ENCODE data around the gene BFSP1.

Gene BFSP1

GRCh38 chr20:17519606-17520285 lies 11.4 kb downstream of the BFSP1 start:
- no peak for DNase-seq

- DNase-seq: no peak
These were observed 12.7 kb downstream of the BFSP1 start for GRCh38 chr20:17518339-17519052.

GRCh38 chr20:17515053-17515452 lies 16.1 kb downstream of the BFSP1 start:
- no peak for DNase-seq

GRCh38 chr20:17513939-17514338 lies 17.2 kb downstream of the BFSP1 start:
- no peak for DNase-seq

- no peak for DNase-seq
These were observed 19.8 kb downstream of the BFSP1 start for GRCh38 chr20:17511401-17511800.

DNA sequence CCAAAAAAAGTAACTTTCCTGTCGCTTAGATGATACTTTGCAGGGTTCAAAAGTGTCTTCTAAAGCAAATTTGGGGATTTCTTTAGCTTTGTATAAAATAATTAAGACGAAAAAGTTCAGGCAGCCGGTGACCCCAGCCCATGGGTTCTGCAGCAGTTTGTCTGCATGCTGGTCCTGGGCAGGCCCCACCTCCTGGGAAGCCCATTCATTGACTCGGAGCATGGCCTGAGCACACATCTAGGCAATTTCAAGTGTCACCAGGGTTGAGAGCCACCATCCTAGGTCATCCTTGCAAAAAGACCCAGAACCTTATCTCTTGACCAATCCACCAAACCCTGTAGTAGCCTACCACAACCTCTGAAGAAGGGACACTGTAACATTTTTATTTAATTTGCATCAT lies 20.6 kb downstream of the BFSP1 start:
- DNase-seq: no peak

DNA sequence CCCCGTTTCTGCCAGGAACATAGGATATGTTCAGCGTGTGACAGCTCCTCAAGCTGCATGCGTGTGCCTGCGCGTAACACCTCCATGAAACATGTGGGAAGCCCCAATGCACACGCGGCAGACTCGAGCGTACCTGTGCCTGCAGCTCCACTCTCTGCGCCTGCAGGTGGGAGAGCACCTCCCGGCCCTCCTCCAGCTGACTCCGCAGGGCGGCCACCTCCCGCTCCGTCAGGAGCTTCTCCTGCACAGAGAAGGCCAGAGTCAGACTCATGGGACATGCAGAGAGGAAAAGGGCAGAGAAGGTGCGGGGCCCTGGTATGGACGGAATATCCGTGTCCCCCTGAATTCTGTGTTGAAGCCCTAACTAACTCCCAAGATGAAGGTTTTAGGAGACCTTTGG lies 22.4 kb downstream of the BFSP1 start:
- no peak for DNase-seq

DNA sequence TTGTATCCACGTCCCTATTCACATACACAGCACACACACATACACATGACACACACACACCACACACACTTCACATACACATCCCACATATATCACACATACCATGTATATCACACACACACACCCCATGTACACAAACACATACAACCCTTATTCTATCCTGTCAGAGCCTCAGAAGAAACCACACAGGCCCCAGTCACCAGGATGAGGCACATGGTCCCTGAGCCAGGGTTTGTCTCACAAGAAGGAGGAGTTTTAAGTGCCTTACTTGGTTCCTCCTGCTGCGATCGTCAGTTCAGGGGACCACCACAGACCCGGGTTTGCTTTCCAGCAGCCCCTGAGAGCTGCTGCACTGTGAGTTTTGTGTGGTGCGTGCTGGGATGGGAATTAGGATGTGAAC lies 23.6 kb downstream of the BFSP1 start:
- no peak for DNase-seq

- no peak for DNase-seq
These were observed 24.1 kb downstream of the BFSP1 start for GRCh38 chr20:17507032-17507431.

DNA sequence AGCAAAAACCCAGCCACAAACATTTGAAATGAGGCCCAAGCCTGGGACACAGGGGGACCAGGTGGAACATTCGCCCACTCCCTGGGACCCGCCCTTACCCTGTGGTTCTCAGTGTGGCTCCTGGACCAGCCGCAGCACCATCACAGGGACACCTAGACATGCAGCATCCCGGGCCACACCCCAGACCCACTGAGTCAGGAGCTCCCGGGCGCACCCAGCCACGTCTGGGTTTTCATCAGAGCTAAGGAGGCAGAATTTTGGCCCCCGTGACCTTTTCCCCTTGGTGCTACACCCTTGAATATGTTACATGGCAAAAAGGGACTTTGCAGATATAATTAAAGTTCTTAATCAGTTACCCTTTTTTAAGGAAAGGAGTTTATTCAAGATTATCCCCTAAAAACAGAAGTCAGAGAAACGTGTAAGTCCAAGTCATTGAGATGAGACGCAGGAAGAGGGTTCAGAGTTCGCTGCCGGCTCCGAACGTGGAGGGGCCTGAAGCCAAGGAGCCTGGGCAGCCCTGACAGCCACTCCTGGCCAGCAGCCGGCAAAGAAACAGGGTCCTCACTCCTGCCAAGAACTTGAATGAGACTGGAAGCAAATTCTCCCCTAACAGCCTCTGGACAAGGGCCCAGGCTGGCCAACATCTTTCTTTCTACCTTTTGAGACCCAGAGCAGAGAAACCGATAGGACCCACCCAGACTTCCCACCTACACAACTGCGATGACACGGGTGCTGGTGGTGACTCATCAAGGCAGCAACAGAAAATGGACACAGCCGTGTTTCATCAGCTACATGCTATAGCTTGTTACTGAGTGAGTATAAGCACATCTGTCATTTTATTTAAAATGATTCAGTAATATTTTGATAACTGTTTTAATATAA lies 25.3 kb downstream of the BFSP1 start:
- no peak for DNase-seq

- peak; percentile 70 for DNase-seq
These were observed 26.1 kb downstream of the BFSP1 start for GRCh38 chr20:17504898-17505635.

DNA sequence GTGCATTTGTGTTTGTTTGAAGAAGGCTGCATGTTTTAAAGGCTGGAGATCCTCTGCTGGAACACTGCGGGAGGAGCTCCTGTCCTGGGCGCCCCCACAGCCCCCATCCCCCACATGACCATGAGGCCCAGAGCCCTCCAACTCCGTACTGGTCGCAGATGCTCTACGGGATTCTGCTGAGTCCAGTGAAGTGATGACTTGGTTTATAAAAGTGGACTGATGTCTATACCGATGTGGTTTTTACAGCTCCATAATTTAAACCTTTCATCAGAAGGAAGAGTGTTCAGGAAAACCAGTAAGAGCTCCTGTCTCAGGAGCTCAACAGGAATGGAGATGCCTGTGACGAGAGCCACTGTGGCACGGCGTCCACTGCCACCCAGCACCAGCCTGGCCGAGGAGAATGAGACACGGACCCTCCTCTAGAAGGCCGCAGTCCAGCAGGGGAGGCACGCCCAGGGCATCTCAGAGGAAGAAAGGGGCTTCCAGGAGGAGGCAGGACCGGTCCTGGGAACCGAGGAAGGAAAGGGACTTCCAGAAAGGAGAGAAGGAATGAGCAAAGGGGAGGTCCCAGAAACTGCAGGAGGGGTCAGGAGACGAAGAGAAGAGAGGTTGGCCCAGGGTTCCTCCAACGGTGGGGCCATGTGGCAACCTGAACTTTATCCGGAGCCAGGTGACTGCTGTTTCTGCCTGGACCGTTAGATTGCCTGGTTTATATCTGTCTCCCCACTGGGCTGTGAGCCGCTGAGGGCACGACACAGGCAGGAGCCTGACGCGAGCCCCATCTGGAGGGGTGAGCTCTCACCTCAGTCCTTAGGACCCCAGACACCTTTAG lies 26.9 kb downstream of the BFSP1 start:
- no peak for DNase-seq

DNA sequence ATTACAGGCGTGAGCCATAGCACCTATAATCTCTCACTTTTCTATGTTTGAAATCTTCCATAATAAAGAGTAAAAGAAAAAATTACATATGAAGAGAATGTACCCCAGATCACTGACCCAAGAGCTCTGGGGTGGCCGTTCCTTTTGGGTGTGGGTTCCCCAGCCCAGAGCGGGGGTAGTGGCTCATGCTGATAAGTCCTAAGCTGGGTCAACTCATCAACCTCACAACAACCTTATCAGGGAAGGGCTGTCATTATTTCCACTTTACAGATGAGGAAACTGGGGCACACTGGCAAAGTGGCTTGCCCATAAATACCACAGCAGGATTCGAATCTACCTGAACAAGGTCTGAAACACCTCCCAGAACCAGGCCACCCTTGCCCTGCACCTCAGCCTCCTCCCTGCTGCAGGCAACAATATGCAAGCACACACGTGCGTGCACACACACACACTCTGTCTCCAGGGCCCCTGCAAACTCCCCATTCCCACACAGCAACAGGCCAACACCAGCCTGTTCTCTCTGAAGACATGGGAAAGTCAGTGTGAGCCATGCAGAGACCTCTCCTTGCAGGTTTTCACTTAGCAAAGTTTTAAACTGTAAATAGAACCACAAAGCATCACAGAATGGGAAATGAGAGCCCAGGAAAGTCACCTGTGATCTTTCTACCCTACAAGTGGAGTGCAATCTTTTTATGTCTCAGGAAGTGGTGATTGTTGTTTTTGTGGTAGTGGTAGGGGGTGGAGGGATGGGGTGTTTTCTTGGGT lies 27.7 kb downstream of the BFSP1 start:
- DNase-seq: no peak

DNA sequence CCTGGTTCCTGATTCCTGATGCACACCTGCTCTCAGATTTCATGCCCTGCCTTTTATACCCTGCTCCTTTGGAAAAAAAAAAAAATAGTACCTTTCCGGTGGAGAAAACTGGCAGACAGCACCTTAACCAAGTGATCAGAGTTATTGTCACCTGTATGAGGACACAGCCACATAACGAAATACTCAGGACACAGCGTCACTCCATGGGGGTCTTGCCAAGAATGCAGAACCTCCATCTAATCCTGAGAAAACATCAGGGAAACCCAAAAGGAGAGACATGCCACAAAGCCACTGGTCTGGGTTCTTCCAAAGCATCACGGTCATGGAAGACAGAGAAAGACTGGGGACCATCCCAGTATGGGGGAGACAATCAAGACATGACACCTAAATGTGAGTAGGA lies 29.1 kb downstream of the BFSP1 start:
- DNase-seq: no peak

- DNase-seq: no peak
These were observed 29.5 kb downstream of the BFSP1 start for GRCh38 chr20:17501701-17502100.

- DNase-seq: no peak
These were observed 30.4 kb downstream of the BFSP1 start for GRCh38 chr20:17500826-17501225.

GRCh38 chr20:17500271-17500670 lies 30.9 kb downstream of the BFSP1 start:
- no peak for DNase-seq

DNA sequence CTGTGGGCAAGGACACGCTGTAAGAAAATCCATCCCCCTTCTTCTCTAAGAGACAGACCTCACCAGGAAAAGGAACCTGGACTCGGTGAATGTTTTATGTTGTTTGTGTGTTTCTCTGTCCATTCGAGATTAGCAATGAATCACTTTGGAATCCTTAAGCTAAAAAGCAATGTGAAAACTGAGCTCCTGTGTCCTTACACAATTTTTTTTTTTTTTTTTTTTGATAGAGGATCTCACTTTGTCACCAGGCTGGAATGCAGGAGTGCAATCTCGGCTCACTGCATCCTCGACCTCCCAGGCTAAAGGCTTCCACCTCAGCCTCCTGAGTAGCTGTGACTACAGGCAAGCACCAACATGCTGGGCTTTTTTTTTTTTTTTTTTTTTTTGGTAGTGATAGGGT lies 32.1 kb downstream of the BFSP1 start:
- DNase-seq: no peak

DNA sequence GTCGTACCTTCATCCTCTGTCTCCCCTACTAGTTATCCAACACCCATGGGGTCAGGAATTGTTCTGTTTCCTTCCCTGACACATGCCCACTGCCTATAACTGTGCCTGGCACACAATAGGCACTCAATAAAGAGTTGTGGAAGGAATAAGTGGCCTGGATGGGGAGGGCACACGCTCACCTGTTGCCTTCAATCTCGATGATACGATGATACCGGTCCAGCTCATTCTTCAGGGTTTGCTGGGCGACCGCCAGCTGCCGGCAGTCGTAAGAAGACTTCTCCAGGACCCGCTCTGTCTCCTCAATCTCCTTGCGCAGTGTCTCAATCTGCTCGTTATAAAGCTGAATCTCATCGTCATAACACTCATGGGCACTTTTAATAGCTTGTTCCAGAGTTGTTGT lies 32.5 kb downstream of the BFSP1 start:
- no peak for DNase-seq

DNA sequence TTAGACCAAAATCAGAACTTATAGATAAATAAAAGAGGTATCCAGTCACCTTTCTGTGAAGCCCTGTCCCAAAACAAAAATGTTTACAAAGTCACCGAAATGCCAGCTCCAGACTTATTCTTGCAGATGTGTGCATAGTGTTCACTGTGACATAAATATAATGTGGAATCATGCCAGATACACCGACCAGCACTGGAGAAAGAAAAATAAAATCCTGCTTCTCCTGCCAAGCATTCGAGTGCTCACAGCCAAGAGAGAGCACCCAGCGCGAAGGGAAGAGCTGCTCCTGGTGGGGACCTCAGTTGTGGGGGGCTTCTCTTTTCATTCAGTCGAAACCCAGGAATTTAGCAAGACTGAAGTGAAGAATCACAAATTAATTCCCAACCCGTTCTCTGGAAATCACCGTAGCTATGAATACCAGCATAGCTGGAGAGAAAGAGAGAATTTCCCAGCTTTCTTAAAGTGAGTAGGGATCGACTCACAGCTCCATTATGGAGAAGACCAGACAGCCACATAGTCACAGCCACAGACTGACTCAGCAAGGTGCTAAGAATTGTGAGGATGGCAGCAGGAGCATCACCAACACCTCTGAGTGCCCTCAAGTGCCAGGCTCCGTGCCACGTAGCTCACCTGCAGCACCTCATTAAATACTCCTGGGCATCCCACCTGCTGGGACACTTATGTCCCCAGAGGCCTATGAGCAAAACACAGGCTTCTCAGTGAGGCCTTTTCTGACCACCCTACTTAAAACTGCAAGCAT lies 33.2 kb downstream of the BFSP1 start:
- DNase-seq: peak; percentile 21

DNA sequence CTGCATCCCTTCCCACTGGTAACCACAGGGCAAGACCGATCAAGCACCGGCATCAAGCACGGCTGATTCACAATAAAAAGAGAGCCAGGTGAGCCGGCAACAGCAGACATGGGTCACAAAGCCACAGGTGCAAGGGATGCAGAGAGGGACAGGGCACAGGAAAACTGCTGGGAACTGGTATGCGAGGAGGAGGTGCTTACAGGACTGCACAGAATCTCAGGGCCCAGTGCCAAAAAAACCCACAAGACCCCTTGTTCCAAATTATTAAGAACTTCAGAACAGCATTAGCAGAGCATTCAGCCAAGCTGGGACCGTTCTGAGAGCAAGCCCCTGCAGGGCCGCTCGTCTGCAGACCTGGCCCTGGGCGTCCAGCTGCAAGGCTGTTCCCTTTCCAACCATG lies 35.4 kb downstream of the BFSP1 start:
- DNase-seq: no peak
